ENCODE results near the gene CNOT3.

The CNOT3 gene

GRCh38 chr19:54114340-54115108 lies 23.0 kb upstream of the CNOT3 start:
- Histone ChIP-seq H3K4me3 (peak overlapping the region; percentile 97), H3K36me3 (ENCODE audit: insufficient read depth, low read length) (peaks cover 15% of the 10 kb centered on the region; the same call in 1 of the 2 replicates), H3K9ac (ENCODE audit: insufficient read length) (peak overlapping the region; percentile 96), H3K9me3 (ENCODE audit: low read depth, low read length) (no peaks in the 10 kb centered on the region), H3K27ac (no peak overlapping the region)
- TF ChIP-seq FOXP2 (optimal IDR thresholded peaks at IDR 0.05; ENCODE audit: control extremely low read depth, extremely low read length, insufficient read depth) (no peak), EZH2 (IDR thresholded peaks at IDR 0.05) (no peak), POLR2AphosphoS5 (IDR thresholded peaks at IDR 0.05; ENCODE audit: borderline replicate concordance, low read depth, low read length) (no peak)
- no peak for DNase-seq (ENCODE audit: low read depth, low spot score)

- Histone ChIP-seq H3K9me3 (ENCODE audit: low read depth, low read length) (no peaks in the 10 kb centered on the region), H3K4me3 (peak within 1 kb of the TSS; percentile 97), H3K36me3 (ENCODE audit: insufficient read depth, low read length) (peaks cover 13% of the 10 kb centered on the region; the same call in 1 of the 2 replicates), H3K27ac (peak within 1 kb of the TSS; percentile 93), H3K9ac (ENCODE audit: insufficient read length) (peak within 1 kb of the TSS; percentile 96)
- no peak for TF ChIP-seq EZH2 (IDR thresholded peaks at IDR 0.05)
- TF ChIP-seq POLR2AphosphoS5 (IDR thresholded peaks at IDR 0.05; ENCODE audit: borderline replicate concordance, low read depth, low read length), result peak; percentile 79
- peak; percentile 96 for DNase-seq (ENCODE audit: low read depth, low spot score)
Measured at GRCh38 chr19:54115109-54116063, 22.2 kb upstream of the CNOT3 start, which contains the start of the genes PRPF31 and TFPT. Gene PRPF31 (plus strand): TSS chr19:54115754. CDS start chr19:54118279, 2,525 bp downstream. Gene TFPT (minus strand): TSS chr19:54115657. CDS start chr19:54115269, 388 bp downstream.

GRCh38 chr19:54121259-54121658 lies 16.3 kb upstream of the CNOT3 start:
- Histone ChIP-seq H3K9me3 (ENCODE audit: low read depth, low read length) (no peaks in the 10 kb centered on the region), H3K36me3 (ENCODE audit: insufficient read depth, low read length) (peaks cover 37% of the 10 kb centered on the region; the same call in 1 of the 2 replicates), H3K9ac (ENCODE audit: insufficient read length) (no peak overlapping the region), H3K27ac (no peak overlapping the region), H3K4me3 (no peak overlapping the region)
- DNase-seq (ENCODE audit: low read depth, low spot score), result no peak
- TF ChIP-seq FOXP2 (optimal IDR thresholded peaks at IDR 0.05; ENCODE audit: control extremely low read depth, extremely low read length, insufficient read depth), result no peak
- TF ChIP-seq POLR2AphosphoS5 (IDR thresholded peaks at IDR 0.05; ENCODE audit: borderline replicate concordance, low read depth, low read length), result no peak
- TF ChIP-seq EZH2 (IDR thresholded peaks at IDR 0.05), result no peak

GRCh38 chr19:54123682-54124081 lies 13.9 kb upstream of the CNOT3 start:
- H3K36me3 ChIP-seq (ENCODE audit: insufficient read depth, low read length), result peaks cover 46% of the 10 kb centered on the region; the same call in 1 of the 2 replicates
- TF ChIP-seq EZH2 (IDR thresholded peaks at IDR 0.05), result no peak
- no peak for TF ChIP-seq POLR2AphosphoS5 (IDR thresholded peaks at IDR 0.05; ENCODE audit: borderline replicate concordance, low read depth, low read length)
- TF ChIP-seq FOXP2 (optimal IDR thresholded peaks at IDR 0.05; ENCODE audit: control extremely low read depth, extremely low read length, insufficient read depth), result no peak

GRCh38 chr19:54124393-54124792 lies 13.2 kb upstream of the CNOT3 start:
- no peak for DNase-seq (ENCODE audit: low read depth, low spot score)
- H3K27ac ChIP-seq, result no peak overlapping the region
- peaks cover 47% of the 10 kb centered on the region; the same call in 1 of the 2 replicates for H3K36me3 ChIP-seq (ENCODE audit: insufficient read depth, low read length)
- TF ChIP-seq FOXP2 (optimal IDR thresholded peaks at IDR 0.05; ENCODE audit: control extremely low read depth, extremely low read length, insufficient read depth), result no peak
- no peak for TF ChIP-seq POLR2AphosphoS5 (IDR thresholded peaks at IDR 0.05; ENCODE audit: borderline replicate concordance, low read depth, low read length)
- no peak for TF ChIP-seq EZH2 (IDR thresholded peaks at IDR 0.05)
- H3K9me3 ChIP-seq (ENCODE audit: low read depth, low read length), result no peaks in the 10 kb centered on the region
- no peak overlapping the region for H3K9ac ChIP-seq (ENCODE audit: insufficient read length)
- no peak overlapping the region for H3K4me3 ChIP-seq

More at GRCh38 chr19:54123682-54124081, 13.9 kb upstream of the CNOT3 start:
- Histone ChIP-seq H3K9me3 (ENCODE audit: low read depth, low read length) (no peaks in the 10 kb centered on the region), H3K9ac (ENCODE audit: insufficient read length) (no peak overlapping the region), H3K4me3 (no peak overlapping the region), H3K27ac (no peak overlapping the region)
- DNase-seq (ENCODE audit: low read depth, low spot score), result no peak

DNA sequence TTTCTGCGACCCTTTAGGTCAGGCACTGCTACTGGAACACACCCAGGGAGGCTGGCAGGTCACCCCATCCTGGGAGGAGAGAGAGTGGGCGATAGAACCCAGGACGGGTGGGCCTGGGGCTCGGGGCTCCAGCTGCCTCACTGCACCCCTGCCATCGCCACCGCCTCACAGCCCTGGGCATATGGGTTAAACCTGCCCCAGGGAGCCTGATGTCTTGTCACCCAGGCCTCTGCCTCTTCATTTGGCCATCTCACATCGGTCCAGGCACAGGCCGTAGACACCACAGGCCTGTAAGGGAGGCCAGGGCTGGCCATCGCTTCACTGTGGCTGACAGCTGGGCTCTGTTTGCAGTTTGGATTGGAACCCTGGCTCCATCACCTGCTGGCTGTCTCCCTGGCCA lies 11.8 kb upstream of the CNOT3 start:
- Histone ChIP-seq H3K36me3 (ENCODE audit: insufficient read depth, low read length) (peaks cover 45% of the 10 kb centered on the region; the same call in 1 of the 2 replicates), H3K9ac (ENCODE audit: insufficient read length) (no peak overlapping the region), H3K9me3 (ENCODE audit: low read depth, low read length) (no peaks in the 10 kb centered on the region), H3K27ac (no peak overlapping the region), H3K4me3 (no peak overlapping the region)
- TF ChIP-seq POLR2AphosphoS5 (IDR thresholded peaks at IDR 0.05; ENCODE audit: borderline replicate concordance, low read depth, low read length), result no peak
- TF ChIP-seq EZH2 (IDR thresholded peaks at IDR 0.05), result no peak
- TF ChIP-seq FOXP2 (optimal IDR thresholded peaks at IDR 0.05; ENCODE audit: control extremely low read depth, extremely low read length, insufficient read depth), result no peak
- no peak for DNase-seq (ENCODE audit: low read depth, low spot score)

DNA sequence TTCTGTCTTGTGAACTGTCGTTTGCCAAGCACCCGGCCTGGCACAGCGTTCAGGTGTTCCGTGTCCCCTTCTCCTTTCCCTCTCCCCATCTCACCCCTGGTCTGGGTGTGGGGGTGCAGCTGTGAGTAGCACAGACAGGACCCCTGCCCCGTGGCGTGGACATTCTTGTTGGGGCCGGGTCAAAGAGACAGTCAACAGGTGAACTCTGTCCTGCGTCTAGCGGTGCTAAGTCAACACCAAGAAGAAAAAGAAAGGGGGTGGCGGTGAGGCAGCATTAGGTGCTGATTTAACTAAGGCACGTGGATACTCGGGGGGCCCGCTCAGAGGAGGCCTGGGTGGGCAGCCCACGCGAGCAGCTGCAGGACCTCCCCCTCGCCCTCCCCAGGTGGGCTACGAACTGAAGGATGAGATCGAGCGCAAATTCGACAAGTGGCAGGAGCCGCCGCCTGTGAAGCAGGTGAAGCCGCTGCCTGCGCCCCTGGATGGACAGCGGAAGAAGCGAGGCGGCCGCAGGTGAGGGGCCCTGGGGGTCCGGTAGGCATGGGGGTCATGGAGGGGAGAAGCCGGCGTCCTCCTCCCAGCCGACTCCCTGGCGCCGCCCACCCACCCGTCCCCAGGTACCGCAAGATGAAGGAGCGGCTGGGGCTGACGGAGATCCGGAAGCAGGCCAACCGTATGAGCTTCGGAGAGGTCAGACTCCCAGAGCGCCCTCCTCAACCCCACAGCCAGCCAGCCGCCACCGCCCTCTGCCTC lies 9.7 kb upstream of the CNOT3 start:
- H3K9ac ChIP-seq (ENCODE audit: insufficient read length), result no peak overlapping the region
- no peak for TF ChIP-seq FOXP2 (optimal IDR thresholded peaks at IDR 0.05; ENCODE audit: control extremely low read depth, extremely low read length, insufficient read depth)
- TF ChIP-seq EZH2 (IDR thresholded peaks at IDR 0.05), result no peak
- no peak for TF ChIP-seq POLR2AphosphoS5 (IDR thresholded peaks at IDR 0.05; ENCODE audit: borderline replicate concordance, low read depth, low read length)
- no peak for DNase-seq (ENCODE audit: low read depth, low spot score)

More for the DNA sequence above, 9.7 kb upstream of the CNOT3 start:
- no peak overlapping the region for H3K27ac ChIP-seq
- H3K4me3 ChIP-seq, result no peak overlapping the region
- H3K9me3 ChIP-seq (ENCODE audit: low read depth, low read length), result no peaks in the 10 kb centered on the region
- peaks cover 36% of the 10 kb centered on the region; the same call in 1 of the 2 replicates for H3K36me3 ChIP-seq (ENCODE audit: insufficient read depth, low read length)

Data from SK-N-MC (cell line).